GM19238 (cell line): ENCODE data around the gene MGAT5B.

Source experiments
- DNase-seq: peaks from one replicate; pipeline ENCODE4 v3.0.0; 2011; ENCODE audit warnings: low spot score; ENCODE audit not compliant: insufficient read length

Gene MGAT5B

DNA sequence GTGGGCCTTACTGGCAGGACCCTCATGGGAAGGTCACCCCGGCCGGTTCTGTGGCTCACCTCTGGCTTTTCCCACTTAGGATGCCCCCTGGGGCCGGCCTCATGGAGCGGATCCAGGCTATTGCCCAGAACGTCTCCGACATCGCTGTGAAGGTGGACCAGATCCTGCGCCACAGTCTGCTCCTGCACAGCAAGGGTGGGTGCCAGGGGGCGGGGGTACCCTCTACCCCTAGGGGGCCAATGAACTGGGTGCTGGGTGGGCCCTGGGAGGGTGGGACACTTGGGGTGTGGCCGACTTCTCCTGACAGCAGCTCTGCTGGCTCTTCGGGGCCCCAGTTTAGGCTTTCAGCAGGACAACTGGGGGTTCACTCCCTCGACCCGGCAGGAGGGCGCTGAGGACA is 34.3 kb downstream of the MGAT5B start:
- no peak for DNase-seq

DNA sequence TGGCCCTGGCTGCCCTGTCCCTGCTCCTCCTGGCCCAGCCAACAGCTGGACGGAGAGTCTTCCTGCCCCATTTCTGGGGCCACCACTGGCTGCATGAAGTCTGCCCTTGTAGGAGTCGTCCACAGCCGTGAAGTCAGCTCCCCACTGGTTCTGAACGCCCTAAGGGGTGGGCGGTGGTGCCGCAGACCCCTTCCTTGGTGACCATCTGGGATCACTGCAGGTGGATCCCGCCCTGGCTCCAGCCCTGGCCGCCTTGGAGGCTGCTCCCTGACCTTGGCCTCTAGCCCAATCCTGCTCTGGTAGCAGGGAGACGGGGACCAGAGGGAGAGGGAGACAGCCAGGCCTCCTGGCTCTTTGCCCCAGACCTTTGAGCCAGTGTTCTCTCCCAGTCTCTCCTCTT is 35.4 kb downstream of the MGAT5B start:
- DNase-seq: no peak

DNA sequence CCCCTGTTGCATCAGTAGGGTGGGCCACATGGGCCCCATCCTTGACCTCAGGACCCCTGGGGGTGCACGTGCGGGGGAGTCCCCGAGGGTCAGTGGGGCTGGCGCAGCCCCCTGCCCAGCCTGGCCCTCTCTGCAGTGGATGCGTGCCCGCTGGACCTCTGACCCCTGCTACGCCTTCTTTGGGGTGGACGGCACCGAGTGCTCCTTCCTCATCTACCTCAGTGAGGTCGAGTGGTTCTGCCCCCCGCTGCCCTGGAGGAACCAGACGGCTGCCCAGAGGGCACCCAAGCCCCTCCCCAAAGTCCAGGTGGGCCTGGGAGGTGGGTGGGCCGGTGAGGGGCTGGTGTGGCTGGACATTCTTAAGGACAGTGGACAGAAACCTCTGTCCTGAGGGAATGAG is 35.9 kb downstream of the MGAT5B start:
- no peak for DNase-seq

DNA sequence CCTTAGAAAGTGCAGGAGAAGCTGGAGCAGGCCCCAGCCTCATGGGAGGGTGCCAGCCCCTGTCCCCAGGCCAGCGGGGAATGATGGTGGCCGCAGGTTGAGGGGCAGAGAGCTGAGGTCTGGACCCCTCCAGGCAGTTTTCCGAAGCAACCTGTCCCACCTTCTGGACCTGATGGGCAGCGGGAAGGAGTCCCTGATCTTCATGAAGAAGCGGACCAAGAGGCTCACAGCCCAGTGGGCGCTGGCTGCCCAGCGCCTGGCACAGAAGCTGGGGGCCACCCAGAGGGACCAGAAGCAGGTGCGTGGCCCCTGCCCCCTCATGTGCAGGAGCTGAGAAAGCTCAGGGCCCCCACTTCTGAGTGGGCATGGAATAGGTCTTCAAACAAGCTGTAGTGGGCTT is 36.8 kb downstream of the MGAT5B start:
- no peak for DNase-seq

DNA sequence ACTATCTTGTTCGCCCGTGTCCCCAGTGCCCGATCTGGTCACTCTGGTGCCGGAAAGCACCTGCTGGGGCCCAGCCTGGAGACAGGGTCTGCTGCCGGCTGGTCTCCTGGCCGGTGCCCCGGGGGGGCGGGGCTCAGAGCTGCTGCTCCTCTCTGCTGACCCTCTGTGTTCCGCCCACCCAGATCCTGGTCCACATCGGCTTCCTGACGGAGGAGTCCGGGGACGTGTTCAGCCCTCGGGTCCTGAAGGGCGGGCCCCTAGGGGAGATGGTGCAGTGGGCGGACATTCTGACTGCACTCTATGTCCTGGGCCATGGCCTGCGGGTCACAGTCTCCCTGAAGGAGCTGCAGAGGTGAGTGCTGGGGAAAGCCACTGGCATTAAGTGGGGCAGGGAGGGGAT is 37.6 kb downstream of the MGAT5B start:
- DNase-seq: no peak

DNA sequence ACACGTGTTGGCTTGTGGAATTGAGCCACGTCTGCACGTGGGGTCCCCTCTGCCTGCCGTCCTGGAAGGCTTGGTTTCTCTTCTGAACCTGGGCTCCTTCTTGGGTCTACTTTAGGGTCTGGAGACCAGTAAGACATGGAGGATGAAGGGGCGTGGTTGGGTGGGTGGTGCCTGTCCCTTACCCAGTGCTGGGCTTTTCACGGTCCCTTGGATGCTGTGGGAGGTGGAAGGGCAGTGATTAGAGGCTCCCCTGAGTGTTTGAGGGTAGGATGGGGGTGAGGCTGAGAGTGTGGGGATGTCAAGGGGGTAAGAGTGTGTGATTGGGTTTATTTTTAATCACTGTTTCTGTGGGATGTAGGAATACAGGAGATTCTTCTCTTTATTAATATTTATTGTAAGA is 38.3 kb downstream of the MGAT5B start:
- DNase-seq: no peak

DNA sequence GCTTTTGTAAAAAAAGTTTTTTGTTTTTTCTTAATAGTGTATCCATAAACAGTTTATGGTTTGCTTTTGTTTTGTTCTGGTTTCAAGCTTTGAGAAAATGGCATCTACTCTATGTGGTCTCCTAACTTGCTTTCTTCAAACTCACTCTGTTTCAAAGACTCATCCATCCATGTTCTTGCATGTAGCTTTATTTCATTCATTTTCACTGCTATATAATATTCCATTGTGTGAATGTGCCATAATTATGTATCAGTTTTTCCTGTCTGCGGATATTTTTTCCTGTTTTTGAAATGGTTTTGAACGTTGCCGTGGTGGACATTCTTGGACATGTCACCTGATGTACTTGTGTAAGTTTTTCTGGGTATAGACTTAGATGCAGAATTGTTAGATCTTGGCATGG is 39.1 kb downstream of the MGAT5B start:
- no peak for DNase-seq

DNA sequence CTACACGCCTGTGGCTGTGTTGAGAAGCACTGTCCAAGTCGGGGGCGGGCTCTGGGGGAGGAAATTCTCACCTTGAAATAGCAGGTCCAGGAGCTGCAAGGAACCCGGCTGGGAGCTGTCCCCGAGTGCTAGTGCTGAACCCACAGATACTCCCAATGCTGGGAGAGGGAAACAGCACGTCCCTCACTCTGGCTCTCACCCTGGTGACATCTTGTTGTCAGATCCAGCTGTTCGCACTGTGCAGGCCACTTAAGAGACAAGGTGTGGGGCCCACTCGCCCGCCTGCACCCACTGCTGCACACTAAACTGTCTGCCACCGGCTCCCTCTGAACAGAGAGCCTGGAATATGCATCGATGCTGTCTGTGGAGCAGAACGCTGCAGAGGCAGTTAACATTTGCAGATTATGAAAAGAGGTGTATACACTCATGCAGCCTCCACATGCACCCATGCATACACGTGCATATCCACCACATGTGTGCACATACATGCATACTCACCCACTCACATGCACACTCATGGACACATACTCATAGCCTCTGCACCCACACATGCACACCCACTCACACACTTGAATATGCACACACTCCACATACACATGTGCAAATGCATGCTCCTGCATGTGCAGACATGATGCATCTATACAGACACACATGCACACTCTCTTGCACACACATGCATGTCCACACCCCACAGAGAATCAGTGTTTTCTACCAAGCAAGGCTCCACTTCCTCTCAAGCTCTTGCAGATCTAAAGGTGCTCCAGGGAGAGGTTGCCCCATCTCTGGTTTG is 42.0 kb downstream of the MGAT5B start:
- peak; percentile 40 for DNase-seq

DNA sequence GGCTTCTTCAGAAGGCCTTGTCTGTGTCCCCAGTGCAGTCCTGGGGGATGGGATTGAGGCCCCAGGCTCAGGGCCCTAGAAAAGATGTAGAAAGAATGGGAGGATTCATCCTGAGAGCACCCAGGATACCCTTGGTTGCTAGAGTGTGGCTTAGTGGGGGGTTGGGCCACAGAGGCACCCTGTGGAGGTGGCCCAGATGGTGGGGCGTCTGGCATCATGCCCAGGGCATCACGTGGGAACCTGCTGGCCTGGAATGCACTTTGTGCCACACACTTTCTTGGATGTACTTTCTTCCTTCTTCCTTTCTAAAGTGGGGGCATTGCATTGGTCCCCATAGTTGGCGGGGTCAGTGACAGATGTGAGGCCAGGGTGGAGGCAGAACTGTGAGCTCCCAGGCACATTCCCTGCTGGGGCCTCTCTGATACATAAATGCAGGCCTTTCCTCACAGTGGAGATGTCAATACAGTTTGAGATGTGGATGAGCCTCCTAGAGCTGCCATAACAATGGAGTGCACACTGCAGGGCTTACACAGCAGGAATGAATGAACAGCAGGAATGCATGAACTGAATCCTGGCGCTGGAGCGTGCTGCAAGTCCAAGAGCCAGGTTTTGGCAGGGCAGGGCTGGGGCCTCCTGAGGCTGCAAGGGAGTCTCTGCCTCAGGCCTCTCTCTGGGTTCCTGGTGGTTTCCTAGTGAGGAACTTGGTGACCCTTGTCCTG is 43.3 kb downstream of the MGAT5B start:
- DNase-seq: no peak

DNA sequence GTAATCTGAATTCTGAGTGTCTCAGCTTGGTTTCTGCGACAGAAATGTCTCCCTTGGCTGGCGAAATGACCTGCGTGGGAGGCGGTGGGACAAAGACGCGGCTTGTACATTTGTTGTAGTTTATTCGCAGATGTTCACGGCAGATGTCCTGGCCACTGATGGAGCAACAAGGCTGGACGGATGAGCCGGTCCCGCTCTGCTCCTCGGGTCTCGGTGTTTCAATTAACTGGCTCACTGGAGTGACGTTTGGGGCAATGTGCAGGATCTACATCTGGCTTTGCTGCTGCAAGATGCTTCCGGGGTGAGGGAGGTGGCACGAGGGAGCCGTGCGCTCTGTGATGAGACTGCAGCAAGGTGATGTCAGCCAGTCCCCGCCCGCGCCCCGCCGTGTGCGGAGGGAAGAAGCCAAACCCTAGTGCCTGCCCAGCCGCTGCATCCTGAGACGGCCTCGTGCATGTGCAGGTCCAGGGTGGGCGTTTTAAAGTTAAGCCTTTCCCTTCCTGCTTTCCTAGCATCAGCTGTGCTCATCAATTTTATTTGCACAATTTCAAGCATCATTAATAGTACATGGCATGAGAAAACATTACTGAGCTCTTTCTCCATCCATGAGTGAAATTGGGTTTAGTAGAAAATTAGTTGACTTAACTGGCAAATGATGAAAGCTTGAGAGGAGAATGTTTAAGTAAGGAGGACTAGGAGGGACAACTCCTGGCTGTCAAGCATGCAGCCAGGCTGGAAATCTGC is 44.4 kb downstream of the MGAT5B start:
- no peak for DNase-seq

DNA sequence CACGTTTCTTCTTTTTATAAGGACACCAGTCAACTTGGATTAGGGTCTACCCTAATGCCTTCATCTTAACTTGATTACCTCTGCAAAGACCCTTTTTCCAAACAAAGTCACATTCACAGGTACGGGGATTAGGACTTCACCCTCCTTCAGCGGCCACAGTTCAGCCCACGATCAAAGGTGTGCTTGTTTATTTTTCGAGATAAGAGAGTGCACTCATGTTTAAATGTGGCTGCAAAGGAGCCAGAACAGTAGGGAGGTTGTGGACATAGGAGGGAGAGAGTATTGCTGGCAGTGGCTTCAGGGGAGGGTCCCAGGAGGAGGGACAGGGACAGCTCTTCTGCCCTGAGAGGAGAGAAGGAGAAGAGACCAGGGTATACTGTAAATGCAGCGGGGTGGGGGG is 46.7 kb downstream of the MGAT5B start:
- no peak for DNase-seq

DNA sequence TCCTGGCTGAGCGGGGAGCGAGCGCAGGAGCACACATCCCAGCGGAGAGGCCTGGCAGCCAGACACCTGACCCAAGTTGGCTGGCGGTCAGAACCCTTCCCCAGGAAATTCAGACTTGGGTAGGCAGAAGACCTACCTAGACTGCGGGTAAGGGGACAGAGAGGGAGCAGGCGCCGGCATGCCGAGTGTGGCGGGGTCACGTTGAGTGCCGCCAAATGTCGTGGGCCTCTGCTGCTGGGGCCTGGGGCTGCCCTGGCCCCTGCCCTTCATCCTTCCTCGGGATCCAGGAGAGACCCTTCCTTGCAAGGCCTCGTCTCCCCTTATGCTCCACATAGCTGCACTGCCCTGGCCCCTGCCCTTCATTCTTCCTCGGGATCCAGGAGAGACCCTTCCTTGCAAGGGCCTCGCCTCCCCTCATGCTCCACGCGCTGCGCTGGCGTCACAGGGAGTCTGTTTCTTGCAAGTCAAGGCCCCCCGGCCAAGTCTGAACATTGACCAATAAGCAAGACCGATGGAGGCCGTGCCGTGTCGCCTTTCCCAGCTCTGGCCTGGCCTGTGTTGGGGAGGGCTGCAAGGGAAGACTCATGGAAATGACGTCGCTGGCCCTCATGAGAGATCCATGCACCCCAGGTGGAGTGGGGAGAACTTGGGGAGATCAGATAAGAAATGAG is 47.8 kb downstream of the MGAT5B start:
- no peak for DNase-seq

DNA sequence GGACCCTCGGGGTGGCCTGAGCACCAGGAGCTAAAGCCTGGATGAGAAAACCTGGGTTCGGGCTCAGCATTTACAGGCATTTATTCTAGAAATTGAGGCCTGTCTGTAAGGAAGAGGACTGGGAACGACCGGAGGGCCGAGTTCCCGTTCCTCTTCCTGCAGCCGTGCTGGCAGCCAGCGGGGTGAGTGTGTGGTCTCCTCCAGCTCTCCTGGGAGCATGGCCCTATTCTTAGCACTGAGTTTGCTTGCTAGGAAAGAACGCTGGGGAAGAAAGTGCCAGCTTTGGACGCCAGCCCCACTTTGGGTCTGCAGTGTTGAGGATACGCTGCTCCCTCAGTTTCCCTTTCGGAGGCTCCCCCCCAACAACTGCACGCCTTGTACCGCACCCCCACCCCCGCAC is 49.6 kb downstream of the MGAT5B start:
- no peak for DNase-seq

DNA sequence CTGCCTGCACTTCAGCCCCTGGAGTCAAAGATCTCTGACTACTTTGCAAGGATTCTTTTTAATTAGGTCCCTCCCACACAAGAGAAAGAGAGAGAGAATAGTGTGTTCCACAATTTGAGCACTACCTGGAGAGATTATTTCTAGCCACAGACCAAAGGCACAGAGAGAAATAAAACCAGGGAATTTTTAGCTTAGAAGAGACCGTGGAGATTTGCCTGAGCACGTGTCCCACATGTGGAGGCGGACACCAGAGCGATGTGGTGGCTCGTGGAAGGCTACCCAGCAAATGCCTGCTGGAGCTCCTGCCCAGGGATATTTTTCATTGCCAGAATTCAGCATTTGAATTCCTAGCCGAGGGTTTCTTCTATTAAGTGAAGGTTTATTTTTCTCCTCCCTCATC is 50.6 kb downstream of the MGAT5B start:
- DNase-seq: no peak

DNA sequence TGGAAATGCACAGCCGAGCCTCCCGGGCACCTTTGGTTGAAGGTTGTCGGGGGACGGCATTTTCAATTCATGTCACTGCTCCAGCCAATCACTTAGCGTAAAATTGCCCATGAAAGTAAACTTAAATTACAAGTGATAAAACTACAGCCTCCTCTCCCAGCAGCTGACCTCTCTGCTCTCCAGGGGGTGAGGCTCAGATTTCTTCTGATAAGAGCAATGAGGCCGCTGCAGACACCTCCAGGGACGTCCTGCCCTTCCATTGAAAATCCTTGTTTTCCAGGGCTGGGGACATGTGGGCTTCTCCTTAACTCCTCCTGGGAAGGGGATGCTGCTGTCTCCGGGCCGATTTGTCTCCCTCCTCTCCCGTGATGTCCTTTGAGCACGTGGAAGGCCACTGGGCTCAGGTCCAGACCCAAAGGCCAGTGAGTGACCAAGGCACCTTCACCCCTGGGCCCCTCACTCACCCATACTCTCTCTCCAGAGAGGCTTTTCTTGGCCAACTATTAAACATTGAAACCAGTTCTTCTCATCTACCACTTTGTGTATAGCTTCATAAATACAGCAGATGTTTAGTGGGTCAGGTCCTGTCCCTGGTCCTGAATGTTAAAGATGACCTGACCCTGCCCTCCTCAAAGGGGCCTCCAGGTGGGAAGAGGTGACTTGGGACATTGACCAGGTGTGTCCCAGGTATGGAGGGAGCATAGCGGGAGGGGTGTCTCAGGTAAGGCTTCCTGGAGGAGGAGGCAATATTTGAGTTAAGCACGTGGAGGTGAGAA is 52.3 kb downstream of the MGAT5B start:
- DNase-seq: no peak

DNA sequence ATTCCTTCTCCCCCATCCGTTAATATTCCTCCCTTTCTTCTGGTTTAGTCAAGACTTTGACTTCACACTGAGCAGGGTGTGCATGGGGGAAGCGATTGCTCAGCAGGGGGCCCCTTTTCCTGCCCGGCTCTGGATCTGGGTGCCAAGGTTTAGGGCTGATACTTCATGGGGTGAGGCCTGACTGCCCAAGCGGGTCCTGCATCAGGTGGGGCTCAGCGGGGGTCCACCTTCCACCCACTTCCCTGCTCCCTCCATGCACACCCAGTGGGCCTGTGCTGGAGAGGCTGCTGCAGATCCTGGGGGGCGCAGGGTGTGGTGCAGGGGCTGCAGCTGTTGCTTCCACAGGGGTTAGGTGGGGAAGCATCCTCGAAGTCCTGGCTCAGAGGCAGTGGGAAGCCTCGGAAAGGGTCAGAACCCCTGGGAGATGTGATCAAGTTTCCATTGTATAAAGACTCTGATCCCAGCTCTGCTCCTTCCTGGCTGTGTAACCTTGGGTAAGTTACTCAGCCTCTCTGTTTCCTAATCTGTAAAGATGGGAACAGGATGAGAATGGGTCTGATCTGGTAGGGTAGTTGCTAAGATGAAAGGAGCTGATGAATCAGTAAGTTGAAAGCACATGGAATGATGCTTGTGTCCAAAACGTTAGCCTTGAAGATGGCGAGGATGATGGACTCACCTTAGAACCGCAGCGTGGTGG is 53.3 kb downstream of the MGAT5B start:
- no peak for DNase-seq

DNA sequence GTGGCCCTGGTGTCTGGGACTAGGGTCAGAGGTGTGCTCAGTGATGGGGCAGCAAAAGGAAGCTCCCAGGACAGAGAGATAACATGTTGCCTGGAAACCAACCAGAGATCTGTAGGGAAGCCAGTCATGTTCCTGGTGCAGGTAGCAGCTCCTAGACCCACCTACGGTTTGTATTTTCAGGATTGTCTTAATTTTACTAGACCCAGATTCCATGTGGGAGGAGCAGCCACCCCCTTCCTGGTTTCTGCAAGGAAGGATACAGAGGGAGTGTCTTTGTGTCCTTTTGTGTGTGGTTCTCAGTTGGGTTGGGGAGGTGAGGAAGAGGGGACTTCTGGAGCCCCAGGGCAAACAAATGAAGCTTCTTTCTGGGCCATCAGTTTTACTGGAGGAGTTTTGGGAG is 53.9 kb downstream of the MGAT5B start:
- no peak for DNase-seq

DNA sequence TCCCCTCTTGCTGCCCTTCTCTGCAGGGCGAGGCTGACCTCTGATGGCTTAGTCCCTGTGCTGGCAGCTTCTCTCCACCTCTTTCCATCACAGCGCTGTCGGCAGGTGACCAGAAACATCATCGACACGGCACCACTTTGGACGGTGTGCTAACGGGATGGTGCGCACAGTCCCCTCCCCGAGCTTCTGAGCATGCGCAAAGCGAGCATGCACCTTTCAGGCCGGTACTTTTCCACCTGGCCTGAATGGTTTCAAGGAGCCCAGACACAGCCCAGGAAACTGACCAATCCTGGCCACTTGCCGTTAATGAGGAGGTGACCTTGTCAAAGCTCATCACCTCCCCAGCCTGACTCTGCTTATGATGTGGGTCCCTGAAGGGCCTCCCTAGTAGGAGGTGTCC is 54.8 kb downstream of the MGAT5B start:
- DNase-seq: no peak

DNA sequence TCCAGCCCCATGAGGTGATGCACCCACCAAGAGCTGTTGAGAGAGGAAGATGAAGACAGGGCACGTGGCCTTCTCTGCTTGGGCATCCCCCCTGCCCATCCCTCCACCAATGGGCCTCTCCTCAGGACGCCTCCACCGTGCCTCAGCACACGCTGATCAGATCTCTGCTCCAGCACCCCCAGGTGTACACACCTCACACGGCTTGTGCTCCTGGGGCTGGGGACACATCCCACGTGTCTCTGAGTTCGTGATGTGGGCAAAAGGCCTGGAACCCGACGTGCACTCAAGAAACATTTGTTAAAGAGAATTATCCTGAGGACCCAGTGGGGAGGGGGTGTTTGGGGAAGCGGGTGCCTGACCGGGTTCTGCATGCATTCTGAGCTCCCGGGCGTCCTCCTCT is 55.3 kb downstream of the MGAT5B start:
- DNase-seq: no peak
